ENCODE measurements around the gene COP1. TPM values are rescaled to one million over a fixed set of nuclear protein-coding genes. Genes with fewer than 3 reads are reported as not detected.

COP1 gene
- total RNA-seq, 1 experiment from 2014 or later, result 35.8 TPM

- TF ChIP-seq CTCF (conservative IDR thresholded peaks at IDR 0.05; ENCODE audit: low read depth, low read length), result no peak
- TF ChIP-seq EZH2 (IDR thresholded peaks at IDR 0.05; ENCODE audit: borderline replicate concordance, low read depth, low read length, poor library complexity, severe bottlenecking), result no peak
- no peak overlapping the region for H3K27ac ChIP-seq (ENCODE audit: low read depth, low read length, poor library complexity, severe bottlenecking)
- ChIA-PET CTCF (no interaction called here), POLR2A (ENCODE audit: low non-redundant PET) (no interaction called here)
- no peak overlapping the region for H3K4me3 ChIP-seq (ENCODE audit: low read depth, low read length, poor library complexity, severe bottlenecking)
- H3K27me3 ChIP-seq (replicated peaks; ENCODE audit: insufficient read depth, low read depth, low read length, poor library complexity), result no peaks in the 10 kb centered on the region
- no TSS peak for BruUV-seq (replicated peaks)
- intact Hi-C loops (cut with micrococcal nuclease; ENCODE audit: unreplicated experiment), result no loop called here
- DNase-seq (ENCODE audit: low spot score), result no peak
- peaks cover 4% of the 10 kb centered on the region for H3K4me1 ChIP-seq (ENCODE audit: insufficient read depth, low read length, poor library complexity, severe bottlenecking)
- H3K9me3 ChIP-seq (ENCODE audit: low read depth, low read length, poor library complexity, severe bottlenecking), result no peaks in the 10 kb centered on the region
- no peaks in the 10 kb centered on the region for H3K36me3 ChIP-seq (ENCODE audit: insufficient read depth, low read length, poor library complexity, severe bottlenecking)
Measured at GRCh38 chr1:176211396-176212165, 4.5 kb upstream of the COP1 start.

GRCh38 chr1:176208034-176208433, 948 bp upstream of the COP1 start:
- Histone ChIP-seq H3K36me3 (ENCODE audit: insufficient read depth, low read length, poor library complexity, severe bottlenecking) (no peaks in the 10 kb centered on the region), H3K27ac (ENCODE audit: low read depth, low read length, poor library complexity, severe bottlenecking) (peak overlapping the region; percentile 89), H3K4me1 (ENCODE audit: insufficient read depth, low read length, poor library complexity, severe bottlenecking) (peaks cover 16% of the 10 kb centered on the region), H3K27me3 (replicated peaks; ENCODE audit: insufficient read depth, low read depth, low read length, poor library complexity) (no peaks in the 10 kb centered on the region), H3K4me3 (ENCODE audit: low read depth, low read length, poor library complexity, severe bottlenecking) (peak overlapping the region; percentile 96), H3K9me3 (ENCODE audit: low read depth, low read length, poor library complexity, severe bottlenecking) (no peaks in the 10 kb centered on the region)
- no peak for DNase-seq (ENCODE audit: low spot score)
- TF ChIP-seq EZH2 (IDR thresholded peaks at IDR 0.05; ENCODE audit: borderline replicate concordance, low read depth, low read length, poor library complexity, severe bottlenecking), result no peak
- no peak for TF ChIP-seq CTCF (conservative IDR thresholded peaks at IDR 0.05; ENCODE audit: low read depth, low read length)
- BruUV-seq (replicated peaks), result no TSS peak
- CTCF ChIA-PET, result no interaction called here
- intact Hi-C loops (cut with micrococcal nuclease; ENCODE audit: unreplicated experiment), result loop anchor here (10.0 kb wide), 1 partner anchor 143 kb away; no protein-coding TSS in a partner anchor
- POLR2A ChIA-PET (ENCODE audit: low non-redundant PET), result interaction anchor here (0.6 kb wide), 1 partner anchor 13 kb away, joined by 5 read pairs; no protein-coding TSS in a partner anchor

GRCh38 chr1:176206006-176206960, 803 bp downstream of the COP1 start:
- DNase-seq (ENCODE audit: low spot score), result peak; percentile 64
- ChIA-PET CTCF (no interaction called here), POLR2A (ENCODE audit: low non-redundant PET) (no interaction called here)
- peak overlapping the region; percentile 89 for H3K27ac ChIP-seq (ENCODE audit: low read depth, low read length, poor library complexity, severe bottlenecking)
- H3K4me3 ChIP-seq (ENCODE audit: low read depth, low read length, poor library complexity, severe bottlenecking), result peak overlapping the region; percentile 96
- no TSS peak for BruUV-seq (replicated peaks)
- H3K4me1 ChIP-seq (ENCODE audit: insufficient read depth, low read length, poor library complexity, severe bottlenecking), result peaks cover 16% of the 10 kb centered on the region
- no peaks in the 10 kb centered on the region for H3K9me3 ChIP-seq (ENCODE audit: low read depth, low read length, poor library complexity, severe bottlenecking)
- no peaks in the 10 kb centered on the region for H3K27me3 ChIP-seq (replicated peaks; ENCODE audit: insufficient read depth, low read depth, low read length, poor library complexity)
- H3K36me3 ChIP-seq (ENCODE audit: insufficient read depth, low read length, poor library complexity, severe bottlenecking), result no peaks in the 10 kb centered on the region
- no peak for TF ChIP-seq EZH2 (IDR thresholded peaks at IDR 0.05; ENCODE audit: borderline replicate concordance, low read depth, low read length, poor library complexity, severe bottlenecking)
- TF ChIP-seq CTCF (conservative IDR thresholded peaks at IDR 0.05; ENCODE audit: low read depth, low read length), result no peak
- intact Hi-C loops (cut with micrococcal nuclease; ENCODE audit: unreplicated experiment), result loop anchor here (2.0 to 10.0 kb wide), 2 partner anchors 87 to 141 kb away; no protein-coding TSS in a partner anchor

Measured in A673 (cell line).